UCSD-AML1 (cell line): ENCODE data around the gene ANKH.
"Not testable (repeated sequence)": the region's sequence is repeated elsewhere in the genome, so short reads cannot be mapped to it uniquely, and the experiment has no call there.

ENCODE experiments used
- DNase-seq: peaks from one replicate; lab custom pipeline; 2025; ENCODE audit not compliant: unreplicated experiment; lab: John Stamatoyannopoulos, UW

Gene ANKH

GRCh38 chr5:14797385-14797784 lies 74.2 kb downstream of the ANKH start:
- not testable (repeated sequence) for DNase-seq

- no peak for DNase-seq
Observed at GRCh38 chr5:14794583-14795230, 76.9 kb downstream of the ANKH start.

- DNase-seq: no peak
Observed at GRCh38 chr5:14793851-14794250, 77.7 kb downstream of the ANKH start.

- no peak for DNase-seq
Observed at GRCh38 chr5:14790911-14791310, 80.7 kb downstream of the ANKH start.

- no peak for DNase-seq
Observed at GRCh38 chr5:14790220-14790619, 81.4 kb downstream of the ANKH start.

- no peak for DNase-seq
Observed at GRCh38 chr5:14787801-14788579, 83.6 kb downstream of the ANKH start.

DNA sequence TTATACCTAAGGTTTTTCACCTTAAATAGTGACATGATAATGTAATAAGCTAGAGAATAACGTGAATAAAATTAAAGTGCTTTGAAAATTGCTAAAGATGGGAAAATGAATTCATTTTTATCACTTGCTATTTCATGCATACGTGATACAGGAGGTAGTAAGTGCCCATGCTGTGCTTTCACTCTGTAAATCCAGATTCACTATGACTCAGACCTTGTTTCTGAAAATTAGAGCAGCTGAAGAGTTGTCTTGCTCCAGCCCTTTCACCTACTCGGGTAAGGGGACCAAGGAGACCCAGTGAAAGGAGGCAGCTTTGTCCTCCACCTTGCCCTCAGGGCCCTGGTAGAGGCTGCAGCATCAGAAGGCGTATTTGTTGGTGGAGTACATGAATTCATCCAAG lies 87.9 kb downstream of the ANKH start:
- DNase-seq: no peak

DNA sequence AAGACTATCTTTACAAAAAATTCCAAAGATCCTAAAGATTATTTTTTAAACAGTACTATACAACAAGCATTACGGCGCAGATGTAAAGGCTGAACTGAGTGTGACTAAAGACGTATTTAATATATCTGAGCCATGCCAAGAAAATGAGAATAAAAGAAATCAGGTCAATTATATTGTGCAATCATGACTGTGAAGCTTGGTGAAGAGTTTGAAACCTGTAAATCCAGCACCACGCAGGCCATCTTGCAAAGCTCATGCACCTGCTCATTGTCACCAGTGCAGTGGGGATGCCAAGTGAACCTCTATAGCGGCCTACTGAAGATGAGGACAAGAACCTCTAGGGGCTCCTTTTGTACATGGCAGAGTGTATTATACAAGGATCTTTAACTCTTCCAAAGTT lies 89.0 kb downstream of the ANKH start:
- DNase-seq: no peak

- DNase-seq: no peak
Observed at GRCh38 chr5:14781106-14781505, 90.5 kb downstream of the ANKH start.

- no peak for DNase-seq
Observed at GRCh38 chr5:14779975-14780374, 91.6 kb downstream of the ANKH start.

- no peak for DNase-seq
Observed at GRCh38 chr5:14778792-14779070, 92.8 kb downstream of the ANKH start.

GRCh38 chr5:14777932-14778791 lies 93.4 kb downstream of the ANKH start:
- no peak for DNase-seq

GRCh38 chr5:14777187-14777586 lies 94.4 kb downstream of the ANKH start:
- no peak for DNase-seq

- DNase-seq: no peak
Observed at GRCh38 chr5:14776602-14777001, 95.0 kb downstream of the ANKH start.

DNA sequence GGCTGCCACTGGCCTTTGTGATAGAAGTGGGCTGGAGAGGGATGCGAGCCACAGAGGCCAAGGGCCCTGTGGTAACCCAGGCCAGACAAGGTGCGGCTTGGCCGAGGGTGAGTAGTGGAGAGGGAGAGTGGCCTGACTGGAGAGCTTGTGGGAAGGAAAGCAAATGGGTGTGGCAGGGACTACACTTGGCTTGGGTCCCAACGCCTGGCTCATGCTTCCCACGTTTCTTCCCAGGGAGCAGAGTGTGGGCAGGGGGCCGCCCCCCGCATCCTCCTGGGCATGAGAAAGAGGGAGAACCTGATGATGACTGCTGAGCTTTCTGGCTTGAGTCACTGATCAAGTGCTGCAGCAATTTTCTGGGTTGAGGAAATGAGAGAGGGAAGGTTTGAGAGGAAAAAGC lies 95.7 kb downstream of the ANKH start:
- DNase-seq: no peak

GRCh38 chr5:14773588-14773987 lies 98.0 kb downstream of the ANKH start:
- no peak for DNase-seq

DNA sequence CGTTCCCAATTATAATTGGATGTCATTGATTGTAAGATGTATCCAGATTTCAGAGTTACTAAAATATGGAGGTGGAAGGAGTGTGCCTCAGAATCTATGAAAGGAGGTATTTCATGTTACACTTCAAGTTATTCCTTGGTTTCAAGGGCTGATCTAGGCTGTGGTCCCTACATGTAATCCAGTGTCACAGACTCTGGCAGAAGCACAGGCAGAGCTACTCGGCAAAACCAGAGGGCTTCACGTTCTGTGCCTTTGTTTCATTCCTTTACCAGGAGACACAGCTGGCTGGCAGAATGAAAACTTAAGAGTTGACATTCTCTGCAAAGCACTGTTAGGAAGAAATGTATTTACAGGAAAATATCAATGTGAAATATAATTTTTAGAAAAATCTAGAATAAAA lies 99.6 kb downstream of the ANKH start:
- no peak for DNase-seq

GRCh38 chr5:14771189-14771588 lies 100.4 kb downstream of the ANKH start:
- DNase-seq: no peak

- no peak for DNase-seq
Observed at GRCh38 chr5:14768508-14769365, 102.8 kb downstream of the ANKH start.

- no peak for DNase-seq
Observed at GRCh38 chr5:14767735-14768507, 103.7 kb downstream of the ANKH start.
